Adrenal gland (tissue), 5 donors: ENCODE measurements around the gene XYLT1.

Source experiments
- POLR2A ChIP-seq, 2 donors: fragments of 450-650 bp; IDR thresholded peaks; one replicate each; pipeline ENCODE4 v1.6.1; 2017; ENCODE audit warnings: antibody characterized with exemption in 2 of 2, mild to moderate bottlenecking in 2 of 2, moderate library complexity in 1 of 2
- TF ChIP-seq, protein P1 (sequence below), 6 experiments: fragments of 450-650 bp in 4 of 6; fragments of 200-600 bp in 2 of 6; sonication (generic) in 1 of 6; IDR thresholded peaks; 1 replicate in 5 of 6; 2 replicates in 1 of 6; pipeline versions ENCODE4 v1.5.1 to v1.8.0; 2016 to 2021; ENCODE audit warnings: antibody characterized with exemption in 6 of 6, mild to moderate bottlenecking in 2 of 6, moderate library complexity in 1 of 6
- donor health status: DM: no; HTN: no; CAD: no.

DNA sequence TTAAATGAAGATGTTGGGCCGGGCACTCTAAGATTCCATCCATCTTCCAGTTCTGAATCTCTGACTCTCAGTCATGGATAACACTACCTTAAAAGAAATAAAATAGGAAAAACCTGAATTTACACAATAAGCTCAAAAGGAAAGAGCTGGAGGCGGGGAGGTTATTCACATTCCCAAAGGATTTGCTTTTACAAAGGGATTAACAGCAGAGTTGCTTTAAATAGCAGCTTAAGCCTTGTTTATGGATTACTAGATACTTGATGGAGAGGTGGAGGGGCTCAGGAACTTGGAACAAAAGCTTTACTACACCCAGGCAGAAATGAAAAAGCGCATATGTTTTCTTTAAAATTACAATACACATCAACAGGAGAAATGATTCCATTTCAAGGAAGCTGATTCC, 84.5 kb downstream of the XYLT1 start:
- no peak for TF ChIP-seq POLR2A (IDR thresholded peaks at IDR 0.05)
- TF ChIP-seq, protein P1, sequence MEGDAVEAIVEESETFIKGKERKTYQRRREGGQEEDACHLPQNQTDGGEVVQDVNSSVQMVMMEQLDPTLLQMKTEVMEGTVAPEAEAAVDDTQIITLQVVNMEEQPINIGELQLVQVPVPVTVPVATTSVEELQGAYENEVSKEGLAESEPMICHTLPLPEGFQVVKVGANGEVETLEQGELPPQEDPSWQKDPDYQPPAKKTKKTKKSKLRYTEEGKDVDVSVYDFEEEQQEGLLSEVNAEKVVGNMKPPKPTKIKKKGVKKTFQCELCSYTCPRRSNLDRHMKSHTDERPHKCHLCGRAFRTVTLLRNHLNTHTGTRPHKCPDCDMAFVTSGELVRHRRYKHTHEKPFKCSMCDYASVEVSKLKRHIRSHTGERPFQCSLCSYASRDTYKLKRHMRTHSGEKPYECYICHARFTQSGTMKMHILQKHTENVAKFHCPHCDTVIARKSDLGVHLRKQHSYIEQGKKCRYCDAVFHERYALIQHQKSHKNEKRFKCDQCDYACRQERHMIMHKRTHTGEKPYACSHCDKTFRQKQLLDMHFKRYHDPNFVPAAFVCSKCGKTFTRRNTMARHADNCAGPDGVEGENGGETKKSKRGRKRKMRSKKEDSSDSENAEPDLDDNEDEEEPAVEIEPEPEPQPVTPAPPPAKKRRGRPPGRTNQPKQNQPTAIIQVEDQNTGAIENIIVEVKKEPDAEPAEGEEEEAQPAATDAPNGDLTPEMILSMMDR (IDR thresholded peaks at IDR 0.05) = no peak
